Measurements from ENCODE around the gene AP5B1.

GRCh38 chr11:65779669-65779918, 1.2 kb downstream of the AP5B1 start:
- TF ChIP-seq CTCF (IDR thresholded peaks at IDR 0.05) (no peak), POLR2A (IDR thresholded peaks at IDR 0.05) (no peak)
